ACHN (cell line): ENCODE results near the gene HOXB4.
A peak's percentile ranks its signal among the peaks of the same experiment; 100 is the strongest.

Source experiments
- DNase-seq: peaks from one replicate; pipeline ENCODE4 v3.0.0-alpha.2; 2015
- in situ Hi-C: cut with HindIII; loops from 2 replicates; pipeline ENCODE4 v1.10.0; 2017; ENCODE audit warnings: low sequenced_read_pairs, low pct_ligation_motif_present, low pct_unique_long_range_greater_than_20kb

HOXB4 gene

GRCh38 chr17:48604770-48605329 is 26.7 kb upstream of the HOXB4 start, which contains the start of gene HOXB6:
TSS of gene HOXB6 (minus strand) at chr17:48604986. CDS start at chr17:48598150, 6,836 bp downstream.
- in situ Hi-C loops: no loop called here
- DNase-seq: peak; percentile 76

DNA sequence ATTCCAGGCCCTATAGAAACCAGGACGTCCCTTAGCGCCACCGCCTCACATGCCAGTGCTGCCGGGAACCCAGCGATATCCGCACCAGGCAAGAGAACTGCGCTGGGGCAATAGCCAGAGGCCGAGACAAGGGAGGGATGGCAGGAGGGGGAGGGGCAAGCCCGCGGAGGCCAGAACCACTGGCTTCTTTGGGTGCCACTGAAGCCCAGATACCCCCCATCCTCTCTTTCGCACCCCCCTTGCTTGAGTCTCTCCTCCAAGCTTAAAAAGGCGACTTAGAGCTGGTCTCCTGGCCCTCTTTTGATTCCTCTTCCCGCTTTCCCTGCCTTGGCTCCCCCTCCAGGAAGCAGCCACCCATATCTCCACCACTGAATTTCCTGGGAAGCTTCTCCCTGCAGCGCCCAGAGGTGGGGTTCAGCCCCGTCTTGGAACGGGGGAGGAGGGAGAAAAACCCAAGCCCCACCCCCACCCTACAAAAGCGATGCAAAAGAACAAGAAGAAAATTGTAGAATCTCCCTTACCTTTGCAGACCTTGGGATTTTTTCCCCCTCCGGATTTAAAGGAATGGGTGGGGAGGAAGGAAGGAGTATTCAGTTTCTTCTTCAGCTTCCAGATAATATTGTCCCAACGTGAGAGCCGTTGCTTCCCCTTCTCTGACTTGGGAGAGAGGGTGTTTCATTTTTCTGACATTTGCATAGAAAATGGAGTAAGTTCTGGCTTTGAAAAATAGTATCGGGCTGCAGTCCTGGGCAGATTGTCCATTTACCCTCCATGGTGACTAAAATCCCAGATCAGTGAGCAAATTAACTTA is 26.0 kb upstream of the HOXB4 start:
- peak; percentile 86 for DNase-seq
- in situ Hi-C loops: no loop called here

- DNase-seq: peak; percentile 77
- in situ Hi-C loops: no loop called here
Measured at GRCh38 chr17:48601539-48602425, 23.6 kb upstream of the HOXB4 start.

GRCh38 chr17:48601207-48601538 is 23.0 kb upstream of the HOXB4 start:
- in situ Hi-C loops: no loop called here
- no peak for DNase-seq

- in situ Hi-C loops: no loop called here
- DNase-seq: no peak
Measured at GRCh38 chr17:48600244-48601098, 22.3 kb upstream of the HOXB4 start.

DNA sequence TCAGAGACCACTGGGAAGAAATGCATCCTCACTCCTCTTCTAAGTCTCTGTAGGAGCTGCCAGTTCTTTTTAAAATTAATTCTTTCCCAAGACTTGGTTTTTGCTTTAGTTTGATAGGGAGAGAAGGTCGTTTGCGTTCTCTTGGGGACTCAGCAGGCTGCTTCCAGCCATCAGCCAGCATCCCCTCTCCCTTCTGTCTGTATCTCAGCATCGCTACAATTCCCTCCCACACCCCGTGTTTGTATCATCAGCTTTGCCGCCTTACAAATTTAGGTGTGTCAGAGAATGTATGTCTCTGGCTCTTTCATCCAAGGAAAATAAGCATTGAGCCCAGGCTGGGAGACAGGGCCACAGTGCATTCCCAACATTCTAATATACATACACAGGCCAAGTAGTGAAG is 21.2 kb upstream of the HOXB4 start:
- in situ Hi-C loops: no loop called here
- DNase-seq: no peak

GRCh38 chr17:48598736-48599135 is 20.6 kb upstream of the HOXB4 start:
- DNase-seq: peak; percentile 19
- in situ Hi-C loops: no loop called here

GRCh38 chr17:48597778-48598631 is 19.9 kb upstream of the HOXB4 start:
- in situ Hi-C loops: no loop called here
- DNase-seq: peak; percentile 71

DNA sequence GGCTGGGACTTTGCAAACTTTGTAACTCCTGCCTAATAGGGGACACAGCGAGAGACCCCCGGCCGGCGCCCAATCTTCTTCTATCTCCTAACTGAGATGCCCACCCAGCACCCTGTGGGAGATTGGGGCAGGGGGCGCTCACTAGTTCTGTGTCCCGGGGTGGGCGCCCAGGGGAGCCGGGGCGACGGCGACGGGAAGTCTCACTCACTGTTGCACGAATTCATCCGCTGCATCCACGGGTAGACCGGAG is 19.3 kb upstream of the HOXB4 start:
- no peak for DNase-seq
- in situ Hi-C loops: no loop called here

DNA sequence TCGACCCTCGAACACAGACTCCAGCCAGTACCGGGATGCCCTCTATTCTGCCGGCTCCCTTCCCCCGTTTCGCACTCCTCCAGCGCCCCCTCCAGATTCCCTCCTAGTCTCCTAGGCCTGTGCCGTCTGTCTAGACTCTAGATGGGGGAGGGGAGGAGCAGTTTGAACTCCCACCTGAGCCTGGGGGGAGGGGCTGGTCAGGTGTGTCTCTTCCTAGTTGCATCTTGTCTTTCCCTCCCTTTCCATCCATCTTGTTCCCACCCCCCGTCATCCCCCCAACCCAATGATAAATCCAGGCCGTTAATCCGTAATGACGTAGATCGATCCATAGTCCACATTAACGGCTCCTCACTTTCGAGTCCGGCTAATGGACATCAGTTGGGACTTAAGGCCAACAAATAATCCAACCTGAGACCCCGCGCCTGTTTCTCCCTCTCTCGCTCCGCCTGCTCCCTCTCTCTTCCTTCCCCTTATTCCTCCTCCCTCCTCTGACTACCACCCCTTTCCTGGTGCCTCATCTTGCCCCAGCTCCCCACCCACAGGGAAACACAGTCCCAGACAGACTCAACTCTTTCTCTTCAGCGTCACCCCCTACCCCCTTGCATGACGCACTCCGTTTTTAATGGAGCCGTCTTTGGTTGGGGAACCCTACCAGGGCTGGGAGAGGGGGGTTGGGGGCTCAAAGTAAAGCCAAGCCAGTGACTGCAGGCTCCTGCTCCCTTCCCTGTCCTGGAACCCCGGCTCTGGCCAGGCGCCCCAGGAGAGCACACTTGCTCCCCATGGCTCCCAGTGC is 18.8 kb upstream of the HOXB4 start:
- no peak for DNase-seq

GRCh38 chr17:48596000-48596734 is 18.0 kb upstream of the HOXB4 start:
- in situ Hi-C loops: no loop called here
- DNase-seq: no peak

More for the DNA sequence above, 18.8 kb upstream of the HOXB4 start:
- in situ Hi-C loops: no loop called here

DNA sequence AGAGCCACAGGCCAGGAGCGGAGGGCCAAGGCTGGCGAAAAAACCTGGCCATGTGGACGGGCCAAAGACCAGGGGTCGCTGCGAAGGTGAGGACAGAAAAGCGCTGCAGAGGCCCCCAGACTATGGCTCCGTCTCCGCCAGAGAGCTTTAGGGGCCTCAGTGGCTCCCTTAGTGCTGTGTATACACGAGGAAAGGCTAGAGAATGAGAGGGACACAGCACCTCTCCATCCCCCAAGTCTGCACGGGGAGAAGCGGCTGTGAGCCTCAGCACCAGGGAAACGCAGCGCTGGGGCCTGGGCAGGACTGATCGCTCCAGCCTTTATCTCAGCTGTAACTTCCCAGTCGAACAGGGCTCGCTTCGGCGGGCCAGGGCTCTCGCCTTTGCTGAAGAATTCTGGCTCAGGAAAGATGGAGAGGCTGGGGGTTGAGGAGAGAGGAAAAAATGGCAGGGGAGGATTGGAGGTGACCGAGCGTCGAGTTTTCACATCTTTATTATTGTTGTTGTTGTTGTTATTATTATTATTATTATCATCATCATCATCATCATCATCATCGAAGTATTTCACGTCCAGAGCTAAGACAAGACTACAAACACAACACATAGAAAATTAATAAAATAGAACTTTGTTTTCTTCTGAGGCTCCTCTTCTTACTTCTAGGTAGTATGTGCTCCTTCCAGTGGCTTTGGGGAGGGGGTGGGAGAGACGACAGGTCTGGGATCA is 17.3 kb upstream of the HOXB4 start:
- in situ Hi-C loops: no loop called here
- no peak for DNase-seq

DNA sequence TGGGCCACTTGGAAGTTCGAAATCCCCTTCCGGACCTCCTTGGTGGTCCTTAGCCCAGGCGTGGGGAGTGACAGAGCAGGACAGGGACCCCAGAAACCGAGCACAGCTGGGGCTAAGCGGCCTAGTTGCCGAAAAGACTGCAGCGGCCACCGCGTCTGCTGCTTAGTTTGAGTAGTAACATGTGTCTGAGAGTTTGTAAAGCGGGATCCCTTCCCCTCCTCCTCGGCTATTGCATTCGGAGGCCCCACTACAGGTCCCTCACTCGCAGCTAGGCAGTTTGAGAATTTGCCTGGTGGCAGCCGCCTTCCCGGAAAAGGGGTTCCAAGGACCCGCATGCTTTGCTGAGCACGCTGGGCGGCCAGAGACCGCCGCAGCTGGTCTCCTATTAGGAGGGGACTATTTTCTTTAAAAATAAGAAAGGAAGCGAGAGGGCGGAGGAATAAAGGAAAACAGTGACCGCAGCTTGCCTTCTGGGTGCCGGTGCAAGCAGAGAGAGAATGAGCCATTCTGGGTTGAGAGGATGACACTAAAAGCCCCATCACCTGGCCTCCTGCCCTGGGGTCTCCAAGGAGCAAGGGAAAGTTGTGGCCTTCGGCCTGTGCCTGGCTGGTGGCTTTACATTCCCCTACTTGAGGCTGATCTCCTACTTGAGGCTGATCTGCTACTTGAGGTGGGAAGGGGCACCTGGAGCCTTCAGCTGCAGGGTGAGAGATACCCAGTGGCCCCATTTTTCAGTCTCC is 16.6 kb upstream of the HOXB4 start:
- in situ Hi-C loops: no loop called here
- DNase-seq: no peak

DNA sequence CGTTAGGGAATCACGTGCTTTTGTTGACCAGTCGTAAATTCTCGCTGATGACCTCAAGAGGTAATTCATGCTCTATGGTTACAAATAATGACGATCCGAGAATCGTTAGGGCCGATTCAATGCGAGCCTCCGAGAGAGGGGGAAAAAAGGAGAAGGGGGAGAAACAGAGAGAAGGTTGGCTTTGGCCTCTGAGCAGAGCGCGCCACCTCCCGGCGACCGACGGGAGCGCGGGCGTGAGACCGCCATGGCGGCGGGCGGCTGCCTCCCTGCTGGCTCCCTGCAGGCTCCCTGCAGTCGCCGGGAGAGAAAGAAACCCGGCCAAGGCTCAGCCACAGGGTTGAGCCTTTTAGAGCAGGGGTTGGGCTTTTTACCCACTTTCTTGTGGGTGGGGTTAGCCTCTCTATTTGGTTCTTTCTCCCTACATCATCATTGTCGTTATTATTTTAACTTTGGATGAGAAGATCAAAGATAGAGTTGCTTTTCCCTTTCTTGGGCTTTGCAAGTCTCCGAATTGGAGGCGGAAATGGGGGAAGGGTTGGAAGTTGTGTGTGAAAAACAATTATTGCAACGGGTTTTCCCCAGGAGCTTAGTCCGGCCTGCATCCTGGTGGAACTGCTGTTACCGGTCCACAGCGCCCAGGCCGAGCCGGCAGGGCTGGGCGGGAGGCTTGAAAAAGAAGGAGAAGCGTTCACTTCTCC is 15.8 kb upstream of the HOXB4 start:
- peak; percentile 78 for DNase-seq
- in situ Hi-C loops: no loop called here
